Stimulated activated CD4-positive, alpha-beta T cell treated with anti-CD3 and anti-CD28 coated beads, Interleukin-2, amount 100 ng/mL, for 24 hours (primary cell): ENCODE data around the gene NEO1.

ENCODE experiments used
- DNase-seq, 2 donors: peaks; one replicate each; pipeline ENCODE4 v3.0.0-alpha.2; 2020

The NEO1 gene

GRCh38 chr15:73081321-73081958 lies 29.2 kb downstream of the NEO1 start:
- no peak for DNase-seq

DNA sequence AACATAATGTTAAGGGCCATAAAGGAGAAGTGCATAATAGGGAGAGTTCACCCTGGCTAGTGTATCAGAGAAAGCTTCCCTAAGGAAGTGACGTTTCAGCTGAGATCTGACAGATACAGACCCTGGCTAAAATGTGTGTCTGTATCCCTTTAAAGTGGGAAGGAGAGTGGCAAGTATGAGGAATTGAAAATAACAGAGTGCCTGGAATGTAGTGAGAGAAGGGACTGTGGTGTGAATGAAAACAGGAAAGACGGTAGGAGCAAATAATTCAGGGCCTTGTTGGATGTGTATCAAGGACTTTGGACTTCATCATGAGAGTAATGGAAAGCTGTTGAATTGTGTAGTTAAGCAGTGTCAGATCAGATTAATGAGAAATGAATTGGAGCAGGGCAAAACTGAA lies 30.5 kb downstream of the NEO1 start:
- DNase-seq = no peak

DNA sequence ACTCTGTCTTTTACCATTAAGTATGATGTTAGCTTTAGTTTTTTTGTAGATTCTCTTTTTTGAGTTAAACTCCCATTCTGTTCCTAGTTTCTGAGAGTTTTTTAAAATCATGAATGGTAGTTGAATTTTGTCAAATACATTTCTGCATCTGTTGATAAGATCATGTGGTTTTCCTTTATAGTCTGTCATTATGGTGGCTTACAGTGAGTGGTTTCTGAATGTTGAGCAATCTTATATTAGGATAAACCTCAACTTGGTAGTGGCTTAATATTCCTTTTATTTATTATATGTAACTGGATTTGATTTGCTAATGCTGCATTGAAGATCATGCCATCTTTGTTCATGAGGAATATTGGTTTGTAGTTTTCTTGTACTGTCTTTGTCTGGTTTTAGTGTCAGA lies 34.8 kb downstream of the NEO1 start:
- DNase-seq = no peak

GRCh38 chr15:73105064-73105463 lies 52.8 kb downstream of the NEO1 start:
- DNase-seq = no peak

DNA sequence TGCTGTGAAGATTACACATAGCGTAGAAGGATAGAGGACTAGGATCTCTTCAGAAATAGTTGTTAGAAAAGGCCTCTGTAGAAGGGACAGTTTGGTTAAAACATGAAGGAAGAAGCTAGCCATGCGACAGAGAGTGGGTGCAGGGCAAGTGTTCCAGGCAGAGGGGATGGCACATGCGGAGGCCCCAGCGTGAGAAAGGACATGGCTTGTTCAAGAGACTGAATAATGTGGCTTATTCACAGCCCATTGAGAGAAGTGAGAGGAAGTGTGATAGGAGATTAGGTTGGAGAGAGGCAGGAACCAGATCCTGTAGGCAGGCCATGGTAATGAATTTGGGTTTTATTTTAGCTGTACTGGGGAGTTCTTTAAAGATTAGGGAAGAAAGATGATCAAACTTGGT lies 56.4 kb downstream of the NEO1 start:
- no peak for DNase-seq

DNA sequence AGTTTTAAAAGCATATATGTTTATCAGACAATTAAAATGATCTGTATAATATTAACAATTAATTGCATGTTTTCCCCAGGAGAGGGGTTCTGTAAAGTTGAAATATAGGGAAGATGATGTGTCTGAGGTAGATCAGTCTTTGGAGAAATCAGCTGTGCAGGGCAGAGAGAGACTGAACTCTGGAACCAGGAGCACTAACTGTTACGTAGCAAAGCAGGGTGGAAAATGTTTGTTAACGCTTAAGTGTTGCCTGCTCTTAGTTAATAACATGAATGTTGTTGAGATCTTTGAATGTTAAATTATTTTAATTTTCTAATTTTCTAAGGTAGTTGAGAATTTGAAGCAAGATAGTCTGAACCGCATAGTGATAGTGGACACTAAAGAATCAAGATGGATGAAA lies 57.5 kb downstream of the NEO1 start:
- DNase-seq = no peak

GRCh38 chr15:73110201-73110600 lies 57.9 kb downstream of the NEO1 start:
- DNase-seq = no peak

GRCh38 chr15:73114064-73114463 lies 61.8 kb downstream of the NEO1 start:
- DNase-seq = no peak

DNA sequence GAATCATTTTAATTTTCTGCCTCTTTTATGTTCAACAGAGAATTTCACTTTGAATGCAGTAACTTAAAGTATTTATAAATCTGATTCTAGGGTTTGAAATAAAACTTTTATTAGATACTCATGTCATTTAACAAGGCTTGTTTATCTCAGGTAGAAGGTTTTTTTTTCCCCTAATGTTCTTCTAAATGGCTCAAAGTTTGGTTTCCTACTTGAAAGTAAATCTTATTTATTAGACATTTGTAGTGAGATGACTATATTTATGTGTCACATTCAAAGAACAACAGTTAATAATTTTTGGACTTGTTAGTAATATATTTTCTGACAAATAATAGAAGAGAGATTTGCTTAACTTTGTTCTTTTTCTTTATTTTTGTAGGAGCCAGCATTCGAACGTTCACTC lies 63.9 kb downstream of the NEO1 start:
- DNase-seq = no peak

GRCh38 chr15:73118055-73118454 lies 65.8 kb downstream of the NEO1 start:
- no peak for DNase-seq

GRCh38 chr15:73119478-73119877 lies 67.2 kb downstream of the NEO1 start:
- no peak for DNase-seq

GRCh38 chr15:73120269-73120668 lies 68.0 kb downstream of the NEO1 start:
- DNase-seq = no peak

- DNase-seq = no peak
Measured at GRCh38 chr15:73125219-73125618, 73.0 kb downstream of the NEO1 start.

DNA sequence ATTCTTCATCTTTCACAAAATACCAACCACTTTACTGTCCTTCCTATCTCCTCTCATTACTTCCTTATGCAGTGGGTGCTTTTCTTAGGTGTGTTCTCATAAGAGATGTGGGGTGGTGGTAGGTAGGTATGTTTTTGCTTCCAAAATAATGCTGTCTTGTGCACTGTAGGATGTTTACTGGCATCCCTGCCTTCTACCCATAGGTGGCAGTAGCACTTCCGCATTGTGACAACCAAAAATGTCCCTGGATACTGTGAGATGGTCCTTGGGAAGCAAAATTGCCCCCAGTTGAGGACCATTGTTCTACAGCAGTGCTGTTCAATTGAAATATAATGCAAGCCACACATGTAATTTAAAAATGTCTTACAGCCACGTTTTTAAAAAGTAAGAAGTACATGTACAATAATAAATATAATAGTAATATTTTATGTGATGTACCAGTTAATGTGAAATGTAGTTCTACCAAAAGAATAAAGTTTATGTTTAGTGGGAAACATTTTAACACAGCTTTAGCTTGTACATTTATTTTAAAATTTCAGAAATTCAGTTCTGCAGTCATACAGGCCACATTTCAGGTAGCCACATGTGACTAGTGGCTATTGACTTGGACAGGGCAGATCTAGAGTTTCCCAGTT lies 75.2 kb downstream of the NEO1 start:
- peak; percentile 20 to 23 for DNase-seq

- DNase-seq = no peak
Measured at GRCh38 chr15:73130830-73131229, 78.6 kb downstream of the NEO1 start.

- no peak for DNase-seq
Measured at GRCh38 chr15:73134196-73134595, 81.9 kb downstream of the NEO1 start.

GRCh38 chr15:73139041-73139743 lies 86.9 kb downstream of the NEO1 start:
- no peak for DNase-seq

- no peak for DNase-seq
Measured at GRCh38 chr15:73139744-73140553, 87.7 kb downstream of the NEO1 start.

- no peak for DNase-seq
Measured at GRCh38 chr15:73141216-73141900, 89.1 kb downstream of the NEO1 start.

DNA sequence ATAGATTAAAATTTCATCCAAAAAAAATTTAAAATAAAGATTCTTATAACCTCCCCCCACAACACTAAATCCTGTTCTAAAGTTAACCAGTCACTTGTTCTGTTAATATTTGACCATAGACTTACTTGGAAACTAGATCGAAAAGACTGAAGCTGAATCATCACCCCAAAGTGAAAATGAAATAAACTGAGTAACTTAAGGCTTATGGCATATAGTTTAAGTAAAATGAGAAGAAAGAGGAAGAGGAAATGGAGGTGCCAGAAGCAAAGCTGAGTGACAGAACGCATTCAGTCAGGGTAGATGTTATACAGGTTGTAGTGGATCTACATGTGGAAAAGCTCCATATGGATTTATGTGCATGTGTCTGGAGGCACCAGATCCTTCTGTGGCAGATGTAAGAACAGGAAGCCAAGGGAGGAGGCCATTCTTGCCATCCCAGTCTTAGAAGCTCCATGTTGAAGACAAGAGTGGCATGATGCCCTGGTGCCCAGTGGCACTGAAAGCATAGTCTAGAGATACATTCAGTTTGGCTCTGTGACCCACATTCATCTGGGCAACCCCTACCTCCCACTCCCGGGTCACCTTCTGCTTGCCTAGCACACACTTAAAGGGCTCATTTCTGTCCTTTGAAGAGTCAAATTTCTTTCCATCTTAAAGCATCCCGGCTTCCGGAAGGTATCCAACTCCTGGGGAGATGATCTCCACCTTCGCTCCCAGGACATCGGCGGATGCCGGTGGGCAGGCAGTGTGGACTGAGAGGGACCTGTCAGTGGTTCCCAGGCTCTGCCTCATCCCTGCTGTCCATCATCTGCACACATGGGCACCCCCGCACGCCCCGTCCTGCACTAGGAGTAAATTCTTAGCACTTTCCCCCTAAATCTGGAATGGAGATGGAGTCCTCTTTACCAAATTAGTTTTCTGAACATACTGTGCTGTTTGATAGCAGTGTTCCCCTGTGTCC lies 90.8 kb downstream of the NEO1 start:
- DNase-seq = peak; percentile 5 to 18

DNA sequence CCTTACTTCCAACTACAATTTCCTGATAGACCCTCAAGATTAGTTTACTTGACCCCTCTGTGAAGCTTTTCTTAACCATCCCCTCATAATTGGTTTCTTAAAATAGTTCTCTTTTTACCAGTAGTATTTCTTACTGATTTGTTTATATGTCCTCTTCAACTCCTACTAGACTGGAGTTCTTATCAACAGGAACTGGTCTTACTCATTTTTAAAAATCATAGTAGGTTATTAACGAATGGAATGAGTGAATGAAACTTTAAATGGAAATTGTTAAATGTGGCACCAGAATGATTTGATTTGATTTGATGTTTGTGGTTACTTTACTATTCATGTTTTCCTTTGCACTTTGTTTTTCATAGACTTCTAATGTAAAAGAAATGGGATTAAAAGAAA lies 91.5 kb downstream of the NEO1 start:
- no peak for DNase-seq

DNA sequence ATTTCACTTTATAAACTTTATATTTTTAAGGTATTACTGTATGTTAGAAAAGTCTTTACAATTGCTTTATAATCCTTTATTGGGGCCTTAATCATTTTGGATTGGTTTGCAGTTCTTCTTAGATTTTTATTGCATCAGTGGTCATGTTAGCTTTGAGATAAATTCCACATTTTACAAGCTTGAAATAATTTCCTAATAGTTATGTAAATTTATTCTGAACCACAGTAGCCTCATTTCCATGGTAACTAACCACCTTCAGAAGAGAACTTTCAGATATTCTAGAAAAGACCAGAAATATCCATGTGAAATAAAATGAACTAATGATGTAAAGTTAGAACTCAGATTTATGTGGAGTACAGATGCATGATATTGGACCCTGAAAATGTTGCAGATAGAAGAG lies 94.2 kb downstream of the NEO1 start:
- no peak for DNase-seq
